GM12878 (cell line): ENCODE measurements around the gene PURA. TPM values are rescaled to one million over a fixed set of nuclear protein-coding genes. Genes with fewer than 3 reads are reported as not detected.

Experiments used
- ATAC-seq: fragments of 200-7000 bp; cut with Tn5 transposase; 3 replicates; pipeline ENCODE4 v1.9.1; 2020; ENCODE audit warnings: mild to moderate bottlenecking, moderate library complexity
- BruUV-seq: library from RNA; stranded (reverse); fragments of 400-500 nt; replicated peaks from 2 replicates; lab custom pipeline; 2021; lab: Mats Ljungman, UMichigan
- CTCF ChIA-PET: fragments of 300-600 bp; sonication (Branson Sonifier 250); formaldehyde crosslinking; extraction: SDS; loops from one replicate; lab custom pipeline; 2021; ENCODE audit warnings: inconsistent platforms; lab: Yijun Ruan, JAX
- POLR2A ChIA-PET: fragments of 350-600 bp; formaldehyde crosslinking; extraction: SDS; loops from one replicate; lab custom pipeline; 2021; ENCODE audit warnings: inconsistent platforms; lab: Charles Lee
- RAD21 ChIA-PET: fragments of 300-600 bp; sonication (Branson Sonifier 250); formaldehyde crosslinking; loops from one replicate; lab custom pipeline; 2023; ENCODE audit warnings: antibody characterized with exemption; ENCODE audit not compliant: unreplicated experiment; lab: Charles Lee
- SMC1A ChIA-PET: fragments of 300-600 bp; sonication (Branson Sonifier 250); formaldehyde crosslinking; loops from one replicate; lab custom pipeline; 2023; ENCODE audit not compliant: unreplicated experiment, uncharacterized antibody; lab: Charles Lee
- DNase-seq: peaks from one replicate; pipeline ENCODE4 v3.0.0-alpha.2; 2011; ENCODE audit warnings: low read depth, low spot score
- FAIRE-seq: peaks from 3 replicates; lab custom pipeline; 2011; peaks lifted over from hg19 to GRCh38; lab: Jason Lieb, UNC
- H2AFZ ChIP-seq: 2 replicates; pipeline ENCODE4 v1.6.0; 2011; ENCODE audit warnings: low read depth, low read length, control low read depth; ENCODE audit not compliant: control insufficient read depth
- H3K27ac ChIP-seq: 2 replicates; pipeline ENCODE4 v1.5.1; 2011; ENCODE audit warnings: control low read depth; ENCODE audit not compliant: control insufficient read depth, insufficient read depth
- H3K27me3 ChIP-seq, 2 experiments: replicated peaks in 1 of 2; 2 replicates each; pipeline versions ENCODE4 v1.6.0 to v1.6.1; 2011; ENCODE audit warnings: low read length in 1 of 2; ENCODE audit not compliant: control insufficient read depth in 2 of 2, insufficient read depth in 2 of 2
- H3K36me3 ChIP-seq, 2 experiments: 2 replicates each; pipeline ENCODE4 v1.5.1; 2011; ENCODE audit warnings: low read length in 1 of 2; ENCODE audit not compliant: control insufficient read depth in 2 of 2, insufficient read depth in 2 of 2
- H3K4me1 ChIP-seq: 2 replicates; pipeline ENCODE4 v1.6.1; 2011; ENCODE audit warnings: mild to moderate bottlenecking, low read length, moderate library complexity, mixed read lengths; ENCODE audit not compliant: control insufficient read depth, insufficient read depth
- H3K4me2 ChIP-seq: 2 replicates; pipeline ENCODE4 v1.6.0; 2011; ENCODE audit warnings: control low read depth; ENCODE audit not compliant: control insufficient read depth, insufficient read depth
- H3K4me3 ChIP-seq: fragments of 200-600 bp; sonication (generic); 2 replicates; pipeline ENCODE4 v1.5.1; 2016
- H3K79me2 ChIP-seq: 2 replicates; pipeline ENCODE4 v1.6.0; 2011; ENCODE audit warnings: low read length; ENCODE audit not compliant: control insufficient read depth, insufficient read depth
- H3K9ac ChIP-seq: 2 replicates; pipeline ENCODE4 v1.8.0; 2011; ENCODE audit warnings: low read length, control low read depth, mixed read lengths; ENCODE audit not compliant: control insufficient read depth, insufficient read depth
- H3K9me3 ChIP-seq: replicated peaks from 3 replicates; pipeline ENCODE4 v1.5.1; 2011; ENCODE audit warnings: mild to moderate bottlenecking, low read length; ENCODE audit not compliant: control insufficient read depth, insufficient read depth
- H4K20me1 ChIP-seq: 2 replicates; pipeline ENCODE4 v1.6.0; 2011; ENCODE audit not compliant: control insufficient read depth, insufficient read depth
- ATF3 ChIP-seq: IDR thresholded peaks from 2 replicates; pipeline ENCODE4 v1.6.1; 2011; ENCODE audit warnings: low read depth, mild to moderate bottlenecking, low read length, moderate library complexity, borderline replicate concordance; ENCODE audit errors: extremely low read depth
- BMI1 ChIP-seq: fragments of 450-650 bp; IDR thresholded peaks from 2 replicates; pipeline ENCODE4 v1.6.1; 2016; ENCODE audit warnings: mild to moderate bottlenecking, moderate library complexity, borderline replicate concordance
- CBX3 ChIP-seq: fragments of 200-600 bp; sonication (generic); IDR thresholded peaks from 2 replicates; pipeline ENCODE4 v1.6.1; 2016; ENCODE audit warnings: low read depth, borderline replicate concordance
- ETV6 ChIP-seq, 2 experiments: fragments of 450-650 bp in 1 of 2; IDR thresholded peaks in 1 of 2; conservative IDR thresholded peaks in 1 of 2; 2 replicates each; pipeline ENCODE4 v1.6.1; 2014; ENCODE audit warnings: antibody characterized with exemption in 1 of 2, borderline replicate concordance in 1 of 2, low read depth in 1 of 2, mild to moderate bottlenecking in 1 of 2, moderate library complexity in 1 of 2
- HCFC1 ChIP-seq: fragments of 150-350 bp; IDR thresholded peaks from 2 replicates; pipeline ENCODE4 v1.6.1; 2014; ENCODE audit warnings: low read length
- IRF4 ChIP-seq: IDR thresholded peaks from 2 replicates; pipeline ENCODE4 v1.6.1; 2011; ENCODE audit warnings: low read depth, low read length
- KLF5 ChIP-seq: fragments of 450-650 bp; IDR thresholded peaks from 2 replicates; pipeline ENCODE4 v1.6.1; 2014; ENCODE audit warnings: mild to moderate bottlenecking; ENCODE audit not compliant: partially characterized antibody
- MEF2B ChIP-seq: fragments of 450-650 bp; IDR thresholded peaks from 2 replicates; pipeline ENCODE4 v1.6.1; 2018; ENCODE audit warnings: mild to moderate bottlenecking, moderate library complexity; ENCODE audit not compliant: partially characterized antibody, poor library complexity, severe bottlenecking
- NBN ChIP-seq: fragments of 450-650 bp; IDR thresholded peaks from 2 replicates; pipeline ENCODE4 v1.6.1; 2016
- NFYA ChIP-seq: IDR thresholded peaks from 2 replicates; pipeline ENCODE4 v1.6.1; 2011; ENCODE audit warnings: low read depth, mild to moderate bottlenecking, low read length, improper control_type of control experiment, borderline replicate concordance
- RFX5 ChIP-seq: IDR thresholded peaks from 2 replicates; pipeline ENCODE4 v1.6.1; 2011; ENCODE audit warnings: low read depth, low read length, improper control_type of control experiment
- SIN3A ChIP-seq: IDR thresholded peaks from 2 replicates; pipeline ENCODE4 v1.6.1; 2012; ENCODE audit warnings: low read depth, low read length, improper control_type of control experiment
- SMARCA5 ChIP-seq: fragments of 450-650 bp; IDR thresholded peaks from 2 replicates; pipeline ENCODE4 v1.6.1; 2017; ENCODE audit warnings: mild to moderate bottlenecking
- SMC3 ChIP-seq: IDR thresholded peaks from 2 replicates; pipeline ENCODE4 v1.6.1; 2011; ENCODE audit warnings: low read length, improper control_type of control experiment, borderline replicate concordance
- SP1 ChIP-seq: IDR thresholded peaks from one replicate; pipeline ENCODE4 v1.6.1; 2011; ENCODE audit warnings: low read depth, low read length
- WGBS: methylation state at CpG from one replicate; pipeline ENCODE4 v1.1.6; 2016; ENCODE audit warnings: low lambda C conversion rate; ENCODE audit not compliant: insufficient replicate concordance, insufficient coverage; ENCODE audit errors: missing lambda C conversion rate; 5-methylcytosine and 5-hydroxymethylcytosine counted together
- in situ Hi-C: fragments of 300-500 bp; cut with MboI; formaldehyde crosslinking; loops from 9 replicates; pipeline ENCODE4 v1.14.3; 2018; ENCODE audit warnings: mixed read lengths
- intact Hi-C: fragments of 100-400 bp; cut with micrococcal nuclease; formaldehyde crosslinking; loops from one replicate; pipeline ENCODE4 v1.14.2; 2022; ENCODE audit not compliant: unreplicated experiment
- polyA plus RNA-seq, 11 experiments: library from polyadenylated mRNA; depleted of rRNA in 4 of 11; unstranded in 6 of 11; stranded (reverse) in 5 of 11; fragments of >200 nt; fragmentation: Nextera tagmentation in 4 of 11; fragmentation: Illumina TruSeq in 1 of 11; extraction: Ambion mirVana in 4 of 11; extraction: Trizol in 1 of 11; gene quantifications; 1 replicate in 1 of 11; 2 replicates in 10 of 11; pipeline versions ENCODE4 v1.2.1 to v1.2.3, GENCODE V29; 2011 to 2016; ENCODE audit warnings: inconsistent platforms in 2 of 11, missing spikeins in 2 of 11, low read depth in 1 of 11
- total RNA-seq, 4 experiments: library from RNA; depleted of rRNA in 3 of 4; stranded (reverse); fragments of >200 nt in 3 of 4; fragmentation: Illumina TruSeq in 1 of 4; extraction: Trizol in 1 of 4; gene quantifications; 2 replicates each; pipeline versions ENCODE4 v1.2.1 to v1.2.3, GENCODE V29; 2013 to 2021
- TF ChIP-seq, protein P1 (sequence below): fragments of 450-650 bp; IDR thresholded peaks from 2 replicates; pipeline ENCODE4 v1.6.1; 2017; ENCODE audit warnings: mild to moderate bottlenecking, moderate library complexity
- TF ChIP-seq, protein P2 (sequence below): fragments of 450-650 bp; IDR thresholded peaks from 2 replicates; pipeline ENCODE4 v1.6.1; 2014; ENCODE audit warnings: mild to moderate bottlenecking

Gene PURA
- total and polyA plus RNA-seq, 10 of the 15 experiments (the other 5 are each of a cell fraction or from before 2014, with no cell fraction given), result 3.3 to 11.8 (median 5.8) TPM

DNA sequence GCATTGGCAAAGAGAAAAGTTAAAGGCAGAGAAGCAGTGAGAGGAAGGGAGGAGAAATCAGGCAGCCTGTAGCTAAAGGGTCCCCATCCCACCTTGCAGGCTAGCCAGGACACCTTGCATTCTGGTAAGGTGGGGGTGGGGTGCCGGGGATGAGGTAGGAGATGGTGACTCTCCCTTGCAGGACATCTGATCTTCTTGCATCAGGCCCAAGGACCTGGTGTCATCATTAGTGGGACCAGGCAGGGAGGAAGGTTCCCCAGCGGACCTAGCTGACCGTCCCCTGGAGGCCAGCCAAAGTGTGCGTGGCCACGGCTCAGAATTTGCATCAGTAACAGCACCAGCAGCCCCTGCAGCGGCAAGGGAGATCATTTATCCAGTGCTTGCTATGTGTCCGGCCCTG lies 39.3 kb downstream of the PURA start (continued):
- TF ChIP-seq, protein P1, sequence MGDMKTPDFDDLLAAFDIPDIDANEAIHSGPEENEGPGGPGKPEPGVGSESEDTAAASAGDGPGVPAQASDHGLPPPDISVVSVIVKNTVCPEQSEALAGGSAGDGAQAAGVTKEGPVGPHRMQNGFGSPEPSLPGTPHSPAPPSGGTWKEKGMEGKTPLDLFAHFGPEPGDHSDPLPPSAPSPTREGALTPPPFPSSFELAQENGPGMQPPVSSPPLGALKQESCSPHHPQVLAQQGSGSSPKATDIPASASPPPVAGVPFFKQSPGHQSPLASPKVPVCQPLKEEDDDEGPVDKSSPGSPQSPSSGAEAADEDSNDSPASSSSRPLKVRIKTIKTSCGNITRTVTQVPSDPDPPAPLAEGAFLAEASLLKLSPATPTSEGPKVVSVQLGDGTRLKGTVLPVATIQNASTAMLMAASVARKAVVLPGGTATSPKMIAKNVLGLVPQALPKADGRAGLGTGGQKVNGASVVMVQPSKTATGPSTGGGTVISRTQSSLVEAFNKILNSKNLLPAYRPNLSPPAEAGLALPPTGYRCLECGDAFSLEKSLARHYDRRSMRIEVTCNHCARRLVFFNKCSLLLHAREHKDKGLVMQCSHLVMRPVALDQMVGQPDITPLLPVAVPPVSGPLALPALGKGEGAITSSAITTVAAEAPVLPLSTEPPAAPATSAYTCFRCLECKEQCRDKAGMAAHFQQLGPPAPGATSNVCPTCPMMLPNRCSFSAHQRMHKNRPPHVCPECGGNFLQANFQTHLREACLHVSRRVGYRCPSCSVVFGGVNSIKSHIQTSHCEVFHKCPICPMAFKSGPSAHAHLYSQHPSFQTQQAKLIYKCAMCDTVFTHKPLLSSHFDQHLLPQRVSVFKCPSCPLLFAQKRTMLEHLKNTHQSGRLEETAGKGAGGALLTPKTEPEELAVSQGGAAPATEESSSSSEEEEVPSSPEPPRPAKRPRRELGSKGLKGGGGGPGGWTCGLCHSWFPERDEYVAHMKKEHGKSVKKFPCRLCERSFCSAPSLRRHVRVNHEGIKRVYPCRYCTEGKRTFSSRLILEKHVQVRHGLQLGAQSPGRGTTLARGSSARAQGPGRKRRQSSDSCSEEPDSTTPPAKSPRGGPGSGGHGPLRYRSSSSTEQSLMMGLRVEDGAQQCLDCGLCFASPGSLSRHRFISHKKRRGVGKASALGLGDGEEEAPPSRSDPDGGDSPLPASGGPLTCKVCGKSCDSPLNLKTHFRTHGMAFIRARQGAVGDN, result no peak
- TF ChIP-seq KLF5, result no peak

GRCh38 chr5:140153905-140154304 lies 40.0 kb downstream of the PURA start:
- no peak for DNase-seq
- H2AFZ ChIP-seq, result no peak overlapping the region
- in situ Hi-C loops (loop anchor here (5.0 kb wide), 1 partner anchor 72 kb away; no protein-coding TSS in a partner anchor), intact Hi-C loops (no loop called here)
- no peak overlapping the region for H3K27ac ChIP-seq
- POLR2A ChIA-PET, result no interaction called here
- no peak for ATAC-seq
- no peak overlapping the region for H3K4me3 ChIP-seq
- TF ChIP-seq ETV6 (conservative IDR thresholded peaks at IDR 0.05 in 1 of 2, IDR thresholded peaks at IDR 0.05 in 1 of 2; ENCODE audit: borderline replicate concordance in 1 of 2, low read depth in 1 of 2) (no peak), IRF4 (no peak), KLF5 (no peak), SIN3A (no peak), NBN (no peak), NFYA (no peak), ATF3 (no peak), SMARCA5 (no peak), SP1 (no peak), CBX3 (no peak), SMC3 (no peak), BMI1 (no peak), MEF2B (no peak), HCFC1 (no peak), RFX5 (no peak)
- TF ChIP-seq, protein P2, sequence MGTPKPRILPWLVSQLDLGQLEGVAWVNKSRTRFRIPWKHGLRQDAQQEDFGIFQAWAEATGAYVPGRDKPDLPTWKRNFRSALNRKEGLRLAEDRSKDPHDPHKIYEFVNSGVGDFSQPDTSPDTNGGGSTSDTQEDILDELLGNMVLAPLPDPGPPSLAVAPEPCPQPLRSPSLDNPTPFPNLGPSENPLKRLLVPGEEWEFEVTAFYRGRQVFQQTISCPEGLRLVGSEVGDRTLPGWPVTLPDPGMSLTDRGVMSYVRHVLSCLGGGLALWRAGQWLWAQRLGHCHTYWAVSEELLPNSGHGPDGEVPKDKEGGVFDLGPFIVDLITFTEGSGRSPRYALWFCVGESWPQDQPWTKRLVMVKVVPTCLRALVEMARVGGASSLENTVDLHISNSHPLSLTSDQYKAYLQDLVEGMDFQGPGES, result no peak
- TF ChIP-seq, all 136 proteins: peak for 0
- FAIRE-seq, result no peak
- H3K9ac ChIP-seq, result no peak overlapping the region
- BruUV-seq, result no TSS peak
- no peaks in the 10 kb centered on the region for H3K27me3 ChIP-seq
- no peaks in the 10 kb centered on the region for H3K9me3 ChIP-seq
- peaks cover 4% of the 10 kb centered on the region for H3K4me1 ChIP-seq
- H3K79me2 ChIP-seq, result no peaks in the 10 kb centered on the region
- RAD21 ChIA-PET, result interaction anchor here (0.8 to 8.0 kb wide), 2 partner anchors 14 to 81 kb away, joined by 3 to 60 read pairs; no protein-coding TSS in a partner anchor
- CTCF ChIA-PET, result interaction anchor here (1.0 to 19.8 kb wide), 8 partner anchors 9 to 366 kb away, joined by 3 to 353 read pairs (median 8); no protein-coding TSS in a partner anchor
- H3K36me3 ChIP-seq, result no peaks in the 10 kb centered on the region
- WGBS, result 44% methylated on average over 8 of the region's 8 CpGs
- H3K4me2 ChIP-seq, result no peak overlapping the region
- H4K20me1 ChIP-seq, result no peaks in the 10 kb centered on the region
- SMC1A ChIA-PET, result interaction anchor here (0.9 to 5.8 kb wide), 5 partner anchors 9 to 184 kb away, joined by 3 to 58 read pairs (median 5); no protein-coding TSS in a partner anchor
